ENCODE data around the gene RAD1. TPM values are rescaled to one million over a fixed set of nuclear protein-coding genes. Genes with fewer than 3 reads are reported as not detected.

The RAD1 gene
- total RNA-seq, result 10 to 100 TPM; 36.2 to 38.3 TPM

- intact Hi-C loops (cut with micrococcal nuclease), result loop anchor here (1.0 to 10.0 kb wide), 8 partner anchors 9 to 1960 kb away; partner anchors contain the start of genes DNAJC21, NIPBL, RAI14 and TARS1
- peak; percentile 97 for DNase-seq
- Mint-ChIP-seq H3K36me3 (peaks cover 44% of the 10 kb centered on the region), H3K27me3 (no peaks in the 10 kb centered on the region), H3K4me1 (ENCODE audit: low read depth) (peaks cover 23% of the 10 kb centered on the region), H3K9me3 (no peaks in the 10 kb centered on the region), H3K4me3 (no peak within 1 kb of the TSS), H3K27ac (no peak within 1 kb of the TSS)
- POLR2A ChIA-PET, result interaction anchor here (1.6 to 4.4 kb wide), 4 partner anchors 9 to 77 kb away, joined by 10 to 77 read pairs (median 11); partner anchors contain the start of genes DNAJC21 and TTC23L
- CTCF ChIA-PET, result interaction anchor here (0.6 to 6.1 kb wide), 11 partner anchors 8 to 1960 kb away, joined by 3 to 37 read pairs (median 4); partner anchors contain the start of gene DNAJC21
These were observed at the start of gene RAD1, which contains the start of gene BRIX1 for GRCh38 chr5:34915139-34915855. Gene RAD1, minus strand, starts transcription at chr5:34915504. Its CDS starts 612 bp downstream, at chr5:34914892. Gene BRIX1, plus strand, starts transcription at chr5:34915711. Its CDS starts 28 bp downstream, at chr5:34915739.

GRCh38 chr5:34959323-34959722 is 44.0 kb upstream of the RAD1 start:
- no peaks in the 10 kb centered on the region for H3K27me3 Mint-ChIP-seq
- H3K4me3 Mint-ChIP-seq, result no peak overlapping the region
- intact Hi-C loops (cut with micrococcal nuclease), result no loop called here
- DNase-seq, result peak; percentile 16
- H3K9me3 Mint-ChIP-seq, result no peaks in the 10 kb centered on the region
- ChIA-PET CTCF (interaction anchor here (0.7 to 5.4 kb wide), 3 partner anchors 8 to 411 kb away, joined by 3 to 52 read pairs (median 3); no protein-coding TSS in a partner anchor), POLR2A (no interaction called here)
- no peak overlapping the region for H3K27ac Mint-ChIP-seq
- H3K36me3 Mint-ChIP-seq, result peaks cover 12% of the 10 kb centered on the region
- H3K4me1 Mint-ChIP-seq (ENCODE audit: low read depth), result peaks cover 19% of the 10 kb centered on the region

- POLR2A ChIA-PET, result no interaction called here
These were observed 42.8 kb upstream of the RAD1 start for GRCh38 chr5:34957857-34958690.

GRCh38 chr5:34957321-34957720 is 42.0 kb upstream of the RAD1 start:
- CTCF ChIA-PET, result interaction anchor here (1.3 to 5.4 kb wide), 2 partner anchors 13 to 45 kb away, joined by 3 to 52 read pairs; no protein-coding TSS in a partner anchor
- peaks cover 17% of the 10 kb centered on the region for H3K36me3 Mint-ChIP-seq
- H3K4me3 Mint-ChIP-seq, result no peak overlapping the region
- H3K27me3 Mint-ChIP-seq, result no peaks in the 10 kb centered on the region
- intact Hi-C loops (cut with micrococcal nuclease), result no loop called here
- H3K27ac Mint-ChIP-seq, result no peak overlapping the region
- DNase-seq, result no peak
- POLR2A ChIA-PET, result no interaction called here
- no peaks in the 10 kb centered on the region for H3K9me3 Mint-ChIP-seq
- H3K4me1 Mint-ChIP-seq (ENCODE audit: low read depth), result peaks cover 19% of the 10 kb centered on the region

More at GRCh38 chr5:34957857-34958690, 42.8 kb upstream of the RAD1 start:
- CTCF ChIA-PET, result interaction anchor here (1.3 to 5.4 kb wide), 2 partner anchors 14 to 45 kb away, joined by 3 to 52 read pairs; no protein-coding TSS in a partner anchor
- Mint-ChIP-seq H3K36me3 (peaks cover 15% of the 10 kb centered on the region), H3K4me3 (no peak overlapping the region), H3K4me1 (ENCODE audit: low read depth) (peaks cover 19% of the 10 kb centered on the region), H3K9me3 (no peaks in the 10 kb centered on the region), H3K27ac (no peak overlapping the region), H3K27me3 (no peaks in the 10 kb centered on the region)
- no peak for DNase-seq
- intact Hi-C loops (cut with micrococcal nuclease), result loop anchor here (1.0 kb wide), 1 partner anchor 45 kb away; no protein-coding TSS in a partner anchor

- Mint-ChIP-seq H3K27ac (no peak overlapping the region), H3K36me3 (peaks cover 47% of the 10 kb centered on the region), H3K27me3 (no peaks in the 10 kb centered on the region), H3K4me3 (no peak overlapping the region), H3K4me1 (ENCODE audit: low read depth) (no peaks in the 10 kb centered on the region), H3K9me3 (no peaks in the 10 kb centered on the region)
- POLR2A ChIA-PET, result no interaction called here
- intact Hi-C loops (cut with micrococcal nuclease), result no loop called here
- DNase-seq, result no peak
- CTCF ChIA-PET, result interaction anchor here (1.4 kb wide), 1 partner anchor 13 kb away, joined by 3 read pairs; no protein-coding TSS in a partner anchor
These were observed 29.2 kb upstream of the RAD1 start for GRCh38 chr5:34944460-34945047.

GRCh38 chr5:34944044-34944443 is 28.7 kb upstream of the RAD1 start:
- DNase-seq, result no peak
- no peak overlapping the region for H3K27ac Mint-ChIP-seq
- no peaks in the 10 kb centered on the region for H3K9me3 Mint-ChIP-seq
- CTCF ChIA-PET, result interaction anchor here (1.4 kb wide), 1 partner anchor 14 kb away, joined by 3 read pairs; no protein-coding TSS in a partner anchor
- H3K27me3 Mint-ChIP-seq, result no peaks in the 10 kb centered on the region
- peaks cover 46% of the 10 kb centered on the region for H3K36me3 Mint-ChIP-seq
- intact Hi-C loops (cut with micrococcal nuclease), result no loop called here
- H3K4me3 Mint-ChIP-seq, result no peak overlapping the region
- POLR2A ChIA-PET, result no interaction called here
- H3K4me1 Mint-ChIP-seq (ENCODE audit: low read depth), result no peaks in the 10 kb centered on the region

- Mint-ChIP-seq H3K4me1 (ENCODE audit: low read depth) (no peaks in the 10 kb centered on the region), H3K27me3 (no peaks in the 10 kb centered on the region), H3K36me3 (peaks cover 52% of the 10 kb centered on the region), H3K4me3 (no peak overlapping the region), H3K27ac (no peak overlapping the region), H3K9me3 (no peaks in the 10 kb centered on the region)
- CTCF ChIA-PET, result no interaction called here
- POLR2A ChIA-PET, result no interaction called here
- no peak for DNase-seq
- intact Hi-C loops (cut with micrococcal nuclease), result no loop called here
These were observed 26.6 kb upstream of the RAD1 start for GRCh38 chr5:34941936-34942335.

GRCh38 chr5:34932947-34933346 is 17.6 kb upstream of the RAD1 start:
- POLR2A ChIA-PET, result no interaction called here
- H3K4me1 Mint-ChIP-seq (ENCODE audit: low read depth), result peaks cover 27% of the 10 kb centered on the region
- DNase-seq, result no peak
- no peak overlapping the region for H3K4me3 Mint-ChIP-seq
- H3K9me3 Mint-ChIP-seq, result no peaks in the 10 kb centered on the region
- intact Hi-C loops (cut with micrococcal nuclease), result no loop called here
- CTCF ChIA-PET, result no interaction called here
- no peak overlapping the region for H3K27ac Mint-ChIP-seq
- no peaks in the 10 kb centered on the region for H3K27me3 Mint-ChIP-seq
- H3K36me3 Mint-ChIP-seq, result peaks cover 26% of the 10 kb centered on the region

GRCh38 chr5:34930870-34931269 is 15.6 kb upstream of the RAD1 start:
- DNase-seq, result no peak
- Mint-ChIP-seq H3K27me3 (no peaks in the 10 kb centered on the region), H3K9me3 (no peaks in the 10 kb centered on the region), H3K4me1 (ENCODE audit: low read depth) (peaks cover 27% of the 10 kb centered on the region), H3K27ac (peak overlapping the region; percentile 93), H3K4me3 (peak overlapping the region; percentile 97), H3K36me3 (peaks cover 21% of the 10 kb centered on the region)
- intact Hi-C loops (cut with micrococcal nuclease), result no loop called here
- ChIA-PET POLR2A (interaction anchor here (1.0 to 2.5 kb wide), 3 partner anchors 8 to 275 kb away, joined by 3 to 77 read pairs (median 4); partner anchors contain the start of genes BRIX1, RAD1 and RAI14), CTCF (interaction anchor here (1.4 to 3.1 kb wide), 3 partner anchors 14 to 408 kb away, joined by 3 to 37 read pairs (median 9); partner anchors contain the start of genes BRIX1 and RAD1)

- ChIA-PET POLR2A (interaction anchor here (1.0 to 2.5 kb wide), 4 partner anchors 9 to 1221 kb away, joined by 3 to 77 read pairs (median 4); partner anchors contain the start of genes BRIX1, LMBRD2, RAD1 and RAI14), CTCF (interaction anchor here (1.4 to 3.1 kb wide), 4 partner anchors 9 to 407 kb away, joined by 3 to 37 read pairs (median 8); partner anchors contain the start of genes BRIX1 and RAD1)
- intact Hi-C loops (cut with micrococcal nuclease), result no loop called here
- Mint-ChIP-seq H3K4me1 (ENCODE audit: low read depth) (peaks cover 27% of the 10 kb centered on the region), H3K4me3 (peak overlapping the region; percentile 97), H3K27me3 (no peaks in the 10 kb centered on the region), H3K9me3 (no peaks in the 10 kb centered on the region), H3K27ac (peak overlapping the region; percentile 93), H3K36me3 (peaks cover 24% of the 10 kb centered on the region)
- DNase-seq, result no peak
These were observed 15.1 kb upstream of the RAD1 start for GRCh38 chr5:34930462-34930844.

Measured in activated CD4-positive, alpha-beta memory T cell treated with anti-CD3 and anti-CD28 coated beads for 36 hours (primary cell).